NOMO-1 treated with dmso at 0.1 percent for 144 hours (cell line): ENCODE data around the gene HDAC4.

ENCODE experiments used
- DNase-seq: peaks from one replicate; lab custom pipeline; 2025; ENCODE audit not compliant: unreplicated experiment; lab: John Stamatoyannopoulos, UW

HDAC4 gene

GRCh38 chr2:239022437-239023260 lies 378.2 kb downstream of the HDAC4 start:
- no peak for DNase-seq

GRCh38 chr2:239021651-239022436 lies 379.0 kb downstream of the HDAC4 start:
- DNase-seq: no peak

GRCh38 chr2:239021224-239021623 lies 379.6 kb downstream of the HDAC4 start:
- DNase-seq: no peak

GRCh38 chr2:239020541-239021041 lies 380.2 kb downstream of the HDAC4 start:
- no peak for DNase-seq

GRCh38 chr2:239019183-239019581 lies 381.6 kb downstream of the HDAC4 start:
- no peak for DNase-seq

- DNase-seq: no peak
Measured at GRCh38 chr2:239018271-239019182, 382.3 kb downstream of the HDAC4 start.

GRCh38 chr2:239017491-239018098 lies 383.2 kb downstream of the HDAC4 start:
- no peak for DNase-seq

- no peak for DNase-seq
Measured at GRCh38 chr2:239015901-239016675, 384.7 kb downstream of the HDAC4 start.

GRCh38 chr2:239015218-239015900 lies 385.5 kb downstream of the HDAC4 start:
- DNase-seq: no peak

GRCh38 chr2:239014458-239015217 lies 386.2 kb downstream of the HDAC4 start:
- DNase-seq: no peak

- no peak for DNase-seq
Measured at GRCh38 chr2:239013678-239013976, 387.2 kb downstream of the HDAC4 start.

- DNase-seq: no peak
Measured at GRCh38 chr2:239012936-239013677, 387.7 kb downstream of the HDAC4 start.

GRCh38 chr2:239012228-239012627 lies 388.6 kb downstream of the HDAC4 start:
- DNase-seq: no peak

GRCh38 chr2:239009589-239009961 lies 391.2 kb downstream of the HDAC4 start:
- DNase-seq: no peak

GRCh38 chr2:239008677-239009588 lies 391.9 kb downstream of the HDAC4 start:
- DNase-seq: no peak

- no peak for DNase-seq
Measured at GRCh38 chr2:239008004-239008403, 392.8 kb downstream of the HDAC4 start.
